SK-N-SH treated with all-trans-retinoic acid at 6 μM for 48 hours (cell line): ENCODE data around the gene KXD1.

Experiments used
- ATAC-seq: fragments of 200-7000 bp; cut with Tn5 transposase; 3 replicates; pipeline ENCODE4 v1.9.1; 2020; ENCODE audit warnings: mild to moderate bottlenecking, moderate library complexity
- ARNTL ChIP-seq: fragments of 450-650 bp; formaldehyde crosslinking; IDR thresholded peaks from 2 replicates; pipeline ENCODE4 v1.5.0; 2020; ENCODE audit warnings: low read depth, mild to moderate bottlenecking, moderate library complexity, borderline replicate concordance
- BACH2 ChIP-seq: fragments of 250-450 bp; sonication (Bioruptor Pico); IDR thresholded peaks from 2 replicates; pipeline ENCODE4 v1.9.0; 2021; ENCODE audit warnings: mild to moderate bottlenecking, borderline replicate concordance
- CREB5 ChIP-seq: fragments of 250-450 bp; sonication (Bioruptor Pico); IDR thresholded peaks from 2 replicates; pipeline ENCODE4 v1.5.1; 2020; ENCODE audit warnings: low read depth, mild to moderate bottlenecking, moderate library complexity
- CSDC2 ChIP-seq: fragments of 250-450 bp; sonication (Bioruptor Pico); IDR thresholded peaks from 2 replicates; pipeline ENCODE4 v1.5.0; 2020; ENCODE audit warnings: mild to moderate bottlenecking, moderate library complexity
- ESRRG ChIP-seq: fragments of 250-450 bp; sonication (Bioruptor Pico); IDR thresholded peaks from 2 replicates; pipeline ENCODE4 v1.6.1; 2021; ENCODE audit warnings: mild to moderate bottlenecking
- GLIS3 ChIP-seq: fragments of 250-450 bp; sonication (Bioruptor Pico); IDR thresholded peaks from 2 replicates; pipeline ENCODE4 v1.5.0; 2020; ENCODE audit warnings: mild to moderate bottlenecking, moderate library complexity
- OSR1 ChIP-seq: fragments of 250-450 bp; sonication (Bioruptor Pico); IDR thresholded peaks from 2 replicates; pipeline ENCODE4 v1.8.0; 2022; ENCODE audit warnings: moderate library complexity, mild to moderate bottlenecking, inconsistent platforms
- PATZ1 ChIP-seq: fragments of 250-450 bp; sonication (Bioruptor Pico); IDR thresholded peaks from 2 replicates; pipeline ENCODE4 v1.8.0; 2020; ENCODE audit warnings: mild to moderate bottlenecking, moderate library complexity, borderline replicate concordance
- POU6F1 ChIP-seq: fragments of 250-450 bp; sonication (Bioruptor Pico); IDR thresholded peaks from 2 replicates; pipeline ENCODE4 v1.8.0; 2021; ENCODE audit warnings: low read depth, mild to moderate bottlenecking, moderate library complexity, borderline replicate concordance
- PPARA ChIP-seq: fragments of 250-450 bp; sonication (Bioruptor Pico); IDR thresholded peaks from 2 replicates; pipeline ENCODE4 v1.5.0; 2020; ENCODE audit warnings: mild to moderate bottlenecking, borderline replicate concordance
- TCF4 ChIP-seq: fragments of 250-450 bp; sonication (Bioruptor Pico); IDR thresholded peaks from 2 replicates; pipeline ENCODE4 v1.8.0; 2021; ENCODE audit warnings: mild to moderate bottlenecking, moderate library complexity, borderline replicate concordance
- TOX ChIP-seq: fragments of 250-450 bp; sonication (Bioruptor Pico); IDR thresholded peaks from 2 replicates; pipeline ENCODE4 v1.8.0; 2021; ENCODE audit warnings: mild to moderate bottlenecking, moderate library complexity, borderline replicate concordance
- ZC3H10 ChIP-seq: fragments of 250-450 bp; sonication (Bioruptor Pico); IDR thresholded peaks from 2 replicates; pipeline ENCODE4 v1.5.1; 2021; ENCODE audit warnings: mild to moderate bottlenecking, moderate library complexity
- ZFP3 ChIP-seq: fragments of 250-450 bp; sonication (Bioruptor Pico); IDR thresholded peaks from 2 replicates; pipeline ENCODE4 v1.5.0; 2020; ENCODE audit warnings: mild to moderate bottlenecking, moderate library complexity
- ZFP30 ChIP-seq: fragments of 450-650 bp; formaldehyde crosslinking; IDR thresholded peaks from 2 replicates; pipeline ENCODE4 v1.5.0; 2022; ENCODE audit warnings: mild to moderate bottlenecking, moderate library complexity
- ZNF565 ChIP-seq: fragments of 450-650 bp; formaldehyde crosslinking; conservative IDR thresholded peaks from 2 replicates; pipeline ENCODE4 v1.5.0; 2020; ENCODE audit warnings: low read depth, mild to moderate bottlenecking, moderate library complexity
- ZNF70 ChIP-seq: fragments of 450-650 bp; formaldehyde crosslinking; IDR thresholded peaks from 2 replicates; pipeline ENCODE4 v1.5.0; 2020; ENCODE audit warnings: mild to moderate bottlenecking, moderate library complexity
- ZNF8 ChIP-seq: fragments of 450-650 bp; formaldehyde crosslinking; IDR thresholded peaks from 2 replicates; pipeline ENCODE4 v1.5.0; 2020; ENCODE audit warnings: mild to moderate bottlenecking, moderate library complexity
- TF ChIP-seq, protein P1 (sequence below): fragments of 250-450 bp; sonication (Bioruptor Pico); IDR thresholded peaks from 2 replicates; pipeline ENCODE4 v1.5.0; 2020; ENCODE audit warnings: mild to moderate bottlenecking, moderate library complexity

Gene KXD1

GRCh38 chr19:18608805-18609716 lies 51.4 kb downstream of the KXD1 start (continued):
- TF ChIP-seq POU6F1 (CRISPR knock-in tag) = no peak
- TF ChIP-seq TCF4 (CRISPR knock-in tag) = no peak
- TF ChIP-seq, all 23 proteins: peak for 0

DNA sequence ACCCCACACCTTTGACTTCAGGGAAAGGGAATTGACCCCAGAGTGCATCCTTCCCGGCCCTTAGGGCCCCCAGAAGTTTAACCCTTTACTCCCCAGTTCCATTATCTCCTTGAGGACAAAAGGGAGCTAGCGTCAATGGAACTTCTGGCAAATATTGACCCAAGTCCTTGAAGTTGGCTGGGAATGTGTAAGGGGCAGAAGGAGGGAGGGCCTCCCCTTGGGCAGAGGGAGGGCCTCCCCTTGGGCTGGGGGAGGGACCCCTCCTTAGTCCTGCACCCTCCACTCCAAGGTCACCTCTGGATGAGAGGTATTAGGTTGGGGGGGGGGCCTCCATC lies 52.0 kb downstream of the KXD1 start:
- ATAC-seq = no peak
- TF ChIP-seq OSR1 = no peak
- no peak for TF ChIP-seq ZC3H10
- no peak for TF ChIP-seq CSDC2 (CRISPR knock-in tag)
- no peak for TF ChIP-seq POU6F1 (CRISPR knock-in tag)
- TF ChIP-seq ESRRG (CRISPR knock-in tag) = no peak

DNA sequence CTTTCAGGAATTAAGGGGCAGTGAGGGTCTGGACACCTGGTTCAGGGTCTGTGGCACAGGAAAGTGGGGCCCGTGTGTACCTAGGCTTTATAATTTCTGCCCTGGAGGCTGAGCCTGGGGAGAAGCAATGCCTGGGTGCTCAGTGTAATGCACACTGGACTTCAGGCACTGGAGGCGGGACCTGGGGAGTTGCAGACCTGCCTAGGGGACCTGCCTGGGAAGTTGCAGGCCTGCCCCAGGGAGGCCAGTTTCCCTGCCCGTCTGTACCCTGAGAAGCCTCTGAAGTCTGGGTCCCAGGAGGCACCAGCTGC lies 52.5 kb downstream of the KXD1 start:
- no peak; the same call in 2 of the 3 replicates for ATAC-seq
- TF ChIP-seq GLIS3 = no peak
- TF ChIP-seq CREB5 (CRISPR knock-in tag) = no peak
- TF ChIP-seq ESRRG (CRISPR knock-in tag) = no peak
- no peak for TF ChIP-seq BACH2
- no peak for TF ChIP-seq ARNTL (CRISPR knock-in tag)
- no peak for TF ChIP-seq ZNF70 (CRISPR knock-in tag)
- TF ChIP-seq ZNF8 (CRISPR knock-in tag) = no peak

DNA sequence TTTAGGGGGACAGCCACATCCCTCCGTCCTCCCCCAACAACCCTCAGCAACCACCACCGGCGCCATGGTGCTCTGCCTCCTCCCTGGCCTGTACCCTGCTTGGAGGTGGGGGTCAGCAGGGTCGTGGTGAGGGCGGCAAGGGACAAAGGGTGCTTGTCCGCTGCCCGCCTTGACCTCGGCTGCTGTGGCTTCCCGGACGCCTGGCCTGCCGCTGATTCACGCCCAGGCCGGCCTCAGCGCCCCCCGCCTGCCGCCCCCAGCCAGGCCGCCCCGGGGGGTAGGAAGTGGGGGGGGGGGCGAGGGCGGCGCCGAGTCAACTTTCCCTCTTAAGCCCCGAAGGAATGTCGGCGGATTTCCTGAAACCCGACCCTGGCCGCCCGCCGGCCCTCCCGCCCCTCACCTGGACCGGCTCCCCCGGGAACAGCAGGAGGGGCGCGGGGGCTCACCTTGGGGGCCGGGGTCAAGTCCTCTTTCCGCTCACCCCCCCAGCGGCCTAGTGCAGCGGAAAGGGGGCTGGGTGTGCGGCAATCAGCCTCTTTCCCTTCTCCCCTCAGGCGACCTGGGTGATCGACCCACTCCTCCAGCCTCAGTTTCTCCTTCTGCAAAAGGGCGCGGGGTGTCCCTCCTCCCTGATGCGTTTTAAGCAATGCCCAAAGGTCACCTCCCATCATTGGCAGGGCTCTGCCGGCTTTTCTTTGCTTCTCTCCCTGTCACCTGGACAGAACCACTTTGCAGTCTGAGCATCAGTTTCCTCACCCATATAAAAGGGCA lies 53.1 kb downstream of the KXD1 start:
- no peak for TF ChIP-seq ZC3H10
- TF ChIP-seq ZNF70 (CRISPR knock-in tag) = no peak
- no peak for TF ChIP-seq ZNF8 (CRISPR knock-in tag)
- no peak for TF ChIP-seq CSDC2 (CRISPR knock-in tag)
- no peak for TF ChIP-seq ZFP3 (CRISPR knock-in tag)
- no peak for TF ChIP-seq TCF4 (CRISPR knock-in tag)
- TF ChIP-seq ARNTL (CRISPR knock-in tag) = no peak
- no peak for TF ChIP-seq GLIS3
- no peak for ATAC-seq

- ATAC-seq = no peak
- TF ChIP-seq ZFP3 (CRISPR knock-in tag) = no peak
- TF ChIP-seq ZC3H10 = no peak
- TF ChIP-seq GLIS3 = no peak
- TF ChIP-seq POU6F1 (CRISPR knock-in tag) = no peak
- no peak for TF ChIP-seq ZNF565 (CRISPR knock-in tag)
- no peak for TF ChIP-seq TOX
- TF ChIP-seq CSDC2 (CRISPR knock-in tag) = no peak
- TF ChIP-seq ZFP30 = no peak
- no peak for TF ChIP-seq ZNF8 (CRISPR knock-in tag)
- TF ChIP-seq ARNTL (CRISPR knock-in tag) = no peak
- TF ChIP-seq PATZ1 = no peak
- TF ChIP-seq PPARA (CRISPR knock-in tag) = no peak
- TF ChIP-seq, protein P1, sequence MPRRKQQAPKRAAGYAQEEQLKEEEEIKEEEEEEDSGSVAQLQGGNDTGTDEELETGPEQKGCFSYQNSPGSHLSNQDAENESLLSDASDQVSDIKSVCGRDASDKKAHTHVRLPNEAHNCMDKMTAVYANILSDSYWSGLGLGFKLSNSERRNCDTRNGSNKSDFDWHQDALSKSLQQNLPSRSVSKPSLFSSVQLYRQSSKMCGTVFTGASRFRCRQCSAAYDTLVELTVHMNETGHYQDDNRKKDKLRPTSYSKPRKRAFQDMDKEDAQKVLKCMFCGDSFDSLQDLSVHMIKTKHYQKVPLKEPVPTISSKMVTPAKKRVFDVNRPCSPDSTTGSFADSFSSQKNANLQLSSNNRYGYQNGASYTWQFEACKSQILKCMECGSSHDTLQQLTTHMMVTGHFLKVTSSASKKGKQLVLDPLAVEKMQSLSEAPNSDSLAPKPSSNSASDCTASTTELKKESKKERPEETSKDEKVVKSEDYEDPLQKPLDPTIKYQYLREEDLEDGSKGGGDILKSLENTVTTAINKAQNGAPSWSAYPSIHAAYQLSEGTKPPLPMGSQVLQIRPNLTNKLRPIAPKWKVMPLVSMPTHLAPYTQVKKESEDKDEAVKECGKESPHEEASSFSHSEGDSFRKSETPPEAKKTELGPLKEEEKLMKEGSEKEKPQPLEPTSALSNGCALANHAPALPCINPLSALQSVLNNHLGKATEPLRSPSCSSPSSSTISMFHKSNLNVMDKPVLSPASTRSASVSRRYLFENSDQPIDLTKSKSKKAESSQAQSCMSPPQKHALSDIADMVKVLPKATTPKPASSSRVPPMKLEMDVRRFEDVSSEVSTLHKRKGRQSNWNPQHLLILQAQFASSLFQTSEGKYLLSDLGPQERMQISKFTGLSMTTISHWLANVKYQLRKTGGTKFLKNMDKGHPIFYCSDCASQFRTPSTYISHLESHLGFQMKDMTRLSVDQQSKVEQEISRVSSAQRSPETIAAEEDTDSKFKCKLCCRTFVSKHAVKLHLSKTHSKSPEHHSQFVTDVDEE (CRISPR knock-in tag) = no peak
Observed at GRCh38 chr19:18611327-18612050, 53.8 kb downstream of the KXD1 start.
